Body of pancreas (tissue), 4 donors: ENCODE data around the gene AK5. TPM values are rescaled to one million over a fixed set of nuclear protein-coding genes. Genes with fewer than 3 reads are reported as not detected.

Experiments used
- ATAC-seq: fragments of 150-250 bp; one replicate; pipeline ENCODE4 v1.9.1; 2016
- DNase-seq, 4 donors: peaks; one replicate each; pipeline ENCODE4 v3.0.0-alpha.2; 2019
- H3K27ac ChIP-seq, 4 donors: fragments of 200-600 bp; sonication (generic); 1 replicate in 3 of 4; 2 replicates in 1 of 4; pipeline versions ENCODE4 v1.5.1 to v1.6.1; 2016 to 2019; ENCODE audit warnings: mild to moderate bottlenecking in 1 of 4, mixed read lengths in 1 of 4, moderate library complexity in 1 of 4
- H3K27me3 ChIP-seq, 2 donors: fragments of 200-600 bp; sonication (generic); one replicate each; pipeline ENCODE4 v1.6.0; 2016; ENCODE audit warnings: mild to moderate bottlenecking in 1 of 2
- H3K36me3 ChIP-seq, 2 donors: fragments of 200-600 bp; sonication (generic); replicated peaks in 1 of 2; 2 replicates each; pipeline ENCODE4 v1.5.1; 2016; ENCODE audit warnings: low read depth in 2 of 2; ENCODE audit not compliant: insufficient read depth in 1 of 2
- H3K4me1 ChIP-seq: fragments of 200-600 bp; sonication (generic); one replicate; pipeline ENCODE4 v1.6.0; 2016
- H3K4me3 ChIP-seq, 2 donors: fragments of 200-600 bp; sonication (generic); 1 replicate in 1 of 2; 2 replicates in 1 of 2; pipeline ENCODE4 v1.5.1; 2016 to 2019
- H3K9me3 ChIP-seq, 3 donors: fragments of 200-600 bp; sonication (generic); 1 replicate in 2 of 3; 2 replicates in 1 of 3; pipeline ENCODE4 v1.5.1; 2016
- CTCF ChIP-seq, 7 experiments: fragments of 450-650 bp in 4 of 7; fragments of 200-600 bp in 3 of 7; sonication (generic) in 3 of 7; IDR thresholded peaks; one replicate each; pipeline ENCODE4 v1.5.1; 2016 to 2019; ENCODE audit warnings: antibody characterized with exemption in 7 of 7
- POLR2A ChIP-seq, 3 donors: fragments of 450-650 bp; IDR thresholded peaks; one replicate each; pipeline ENCODE4 v1.6.1; 2016; ENCODE audit warnings: antibody characterized with exemption in 3 of 3, mild to moderate bottlenecking in 2 of 3
- WGBS, 2 donors: methylation state at CpG; one replicate each; pipeline ENCODE4 v1.1.5; 2017; 5-methylcytosine and 5-hydroxymethylcytosine counted together
- intact Hi-C: fragments of 100-400 bp; cut with DNase I; formaldehyde crosslinking; loops from one replicate; pipeline ENCODE4 v1.15.1; 2023
- total RNA-seq, 2 donors: library from RNA; depleted of rRNA; stranded (reverse); fragments of >200 nt; gene quantifications; one replicate each; pipeline ENCODE4 v1.1.0, GENCODE V29; 2016

AK5 gene
- total RNA-seq, 2 donors from 2014 or later = not detected

- intact Hi-C loops = no loop called here
- ATAC-seq = no peak
- H3K4me1 ChIP-seq = no peaks in the 10 kb centered on the region
- no peaks in the 10 kb centered on the region for H3K9me3 ChIP-seq
- TF ChIP-seq POLR2A (IDR thresholded peaks at IDR 0.05) (no peak), CTCF (IDR thresholded peaks at IDR 0.05) (no peak)
- no peak overlapping the region for H3K4me3 ChIP-seq
- H3K27me3 ChIP-seq = no peaks in the 10 kb centered on the region
- H3K27ac ChIP-seq = no peak overlapping the region
- no peaks in the 10 kb centered on the region for H3K36me3 ChIP-seq
- no peak for DNase-seq
These were observed 217.1 kb downstream of the AK5 start for GRCh38 chr1:77498918-77499317.

DNA sequence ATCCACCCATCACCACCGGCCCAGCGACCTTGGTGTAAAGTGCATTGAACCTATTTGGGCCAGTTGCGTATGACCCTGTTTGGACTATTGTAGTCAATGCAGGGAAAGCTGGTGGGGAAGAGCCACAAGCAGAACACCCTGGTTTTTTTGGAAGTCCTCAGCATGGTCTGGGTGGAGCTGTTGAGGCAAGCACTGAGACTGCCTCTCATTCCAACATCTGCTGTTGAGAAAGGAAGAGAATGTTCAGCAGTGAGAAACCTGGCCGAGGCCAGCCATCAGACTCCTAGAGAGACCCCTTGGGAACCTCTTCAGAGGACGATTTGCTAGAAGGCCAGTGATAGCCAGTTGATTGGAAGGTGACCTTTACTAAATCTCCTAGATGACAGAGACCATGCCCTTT is 217.6 kb downstream of the AK5 start:
- H3K27ac ChIP-seq = no peak overlapping the region
- no peak overlapping the region for H3K4me3 ChIP-seq
- H3K4me1 ChIP-seq = no peaks in the 10 kb centered on the region
- TF ChIP-seq POLR2A (IDR thresholded peaks at IDR 0.05) (no peak), CTCF (IDR thresholded peaks at IDR 0.05) (no peak)
- ATAC-seq (no peak), DNase-seq (no peak)
- no peaks in the 10 kb centered on the region for H3K27me3 ChIP-seq
- no peaks in the 10 kb centered on the region for H3K9me3 ChIP-seq
- intact Hi-C loops = no loop called here
- H3K36me3 ChIP-seq = no peaks in the 10 kb centered on the region
- WGBS, 2 donors = 66 to 73% methylated on average over 5 of the region's 5 CpGs

DNA sequence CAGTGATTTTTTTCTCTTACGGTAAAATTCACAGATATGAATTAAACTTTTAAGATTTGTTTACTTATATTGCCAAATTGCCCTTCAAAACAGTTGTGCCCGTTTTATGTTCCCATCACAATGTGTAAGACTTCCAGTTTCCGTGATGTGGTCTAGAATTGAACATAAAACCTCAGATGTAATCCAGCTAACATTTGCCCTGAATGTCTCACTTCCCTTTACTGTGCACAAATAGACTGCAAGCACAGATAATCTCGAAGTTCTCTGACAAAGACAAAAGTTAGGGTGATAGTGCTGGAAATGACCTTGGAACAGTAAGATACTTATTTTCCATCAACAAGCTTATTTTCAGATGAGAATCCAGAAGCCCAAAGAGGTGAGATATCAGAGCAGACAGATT is 223.2 kb downstream of the AK5 start:
- no peak for TF ChIP-seq POLR2A (IDR thresholded peaks at IDR 0.05)
- TF ChIP-seq CTCF (IDR thresholded peaks at IDR 0.05) = no peak
- WGBS, 2 donors = 38 to 40% methylated on average over 4 of the region's 4 CpGs

DNA sequence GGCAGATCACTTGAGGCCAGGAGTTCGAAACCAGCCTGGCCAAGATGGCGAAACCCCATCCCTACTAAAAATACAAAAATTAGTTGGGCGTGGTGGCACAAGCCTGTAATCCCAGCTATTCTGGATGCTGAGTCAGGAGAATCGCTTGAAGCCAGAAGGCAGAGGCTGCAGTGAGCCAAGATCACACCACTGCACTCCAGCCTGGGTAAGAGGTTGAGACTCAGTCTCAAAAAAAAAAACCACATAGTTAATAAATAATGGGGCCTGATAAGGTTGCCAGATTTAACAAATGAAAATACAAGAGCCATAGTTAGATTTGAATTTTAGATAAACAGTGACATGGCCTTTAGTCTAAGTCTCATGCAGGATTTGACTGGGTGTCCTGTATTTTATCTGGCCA is 225.0 kb downstream of the AK5 start:
- ATAC-seq = no peak
- Histone ChIP-seq H3K27ac (no peak overlapping the region), H3K4me1 (no peaks in the 10 kb centered on the region), H3K4me3 (no peak overlapping the region), H3K9me3 (no peaks in the 10 kb centered on the region), H3K36me3 (no peaks in the 10 kb centered on the region), H3K27me3 (no peaks in the 10 kb centered on the region)
- WGBS, 2 donors = 73 to 84% methylated on average over 4 of the region's 4 CpGs
- TF ChIP-seq POLR2A (IDR thresholded peaks at IDR 0.05) (no peak), CTCF (IDR thresholded peaks at IDR 0.05) (no peak)
- DNase-seq = no peak
- intact Hi-C loops = no loop called here

More for the DNA sequence above, 223.2 kb downstream of the AK5 start:
- no peaks in the 10 kb centered on the region for H3K36me3 ChIP-seq
- intact Hi-C loops = no loop called here
- no peaks in the 10 kb centered on the region for H3K9me3 ChIP-seq
- no peaks in the 10 kb centered on the region for H3K4me1 ChIP-seq
- no peak overlapping the region for H3K27ac ChIP-seq
- no peaks in the 10 kb centered on the region for H3K27me3 ChIP-seq
- DNase-seq = no peak
- no peak for ATAC-seq
- no peak overlapping the region for H3K4me3 ChIP-seq

DNA sequence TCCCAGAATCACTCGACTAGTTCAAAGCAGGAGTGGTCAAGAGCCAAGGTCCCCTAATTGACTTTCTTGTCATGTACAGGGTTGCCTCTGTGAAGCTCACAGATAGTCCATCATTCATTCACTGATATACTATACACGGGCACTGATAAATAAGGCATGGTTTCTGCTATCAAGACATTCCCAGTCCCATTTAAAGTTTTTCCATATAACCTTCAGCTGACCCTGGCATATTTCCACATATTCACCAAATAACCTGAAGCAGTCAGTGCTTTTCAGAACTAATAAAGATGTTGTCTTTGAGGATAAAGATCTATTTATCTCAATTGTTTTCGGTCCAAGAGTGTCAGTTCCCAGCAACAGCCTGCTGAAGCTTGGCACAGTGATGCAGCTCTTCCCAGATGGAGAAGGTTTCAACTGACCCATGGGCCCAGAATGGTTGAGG is 227.3 kb downstream of the AK5 start:
- intact Hi-C loops = no loop called here
- Histone ChIP-seq H3K9me3 (no peaks in the 10 kb centered on the region), H3K27me3 (no peaks in the 10 kb centered on the region), H3K4me3 (no peak overlapping the region), H3K27ac (no peak overlapping the region), H3K4me1 (peaks cover 3% of the 10 kb centered on the region), H3K36me3 (no peaks in the 10 kb centered on the region)
- TF ChIP-seq CTCF (IDR thresholded peaks at IDR 0.05) (no peak), POLR2A (IDR thresholded peaks at IDR 0.05) (no peak)
- ATAC-seq = no peak
- no peak for DNase-seq
- 41 to 42% methylated on average over 3 of the region's 3 CpGs for WGBS, 2 donors
